Transverse colon (tissue), 4 donors: ENCODE results near the gene AP1M1. TPM values are rescaled to one million over a fixed set of nuclear protein-coding genes. Genes with fewer than 3 reads are reported as not detected.
"Not testable (repeated sequence)": the region's sequence is repeated elsewhere in the genome, so short reads cannot be mapped to it uniquely, and the experiment has no call there.

Experiments used
- DNase-seq: peaks from one replicate; pipeline ENCODE4 v3.0.0-alpha.2; 2019
- H3K27ac ChIP-seq, 4 donors: fragments of 200-600 bp; sonication (generic); 2 replicates each; pipeline ENCODE4 v1.5.1; 2016 to 2018; ENCODE audit warnings: inconsistent platforms in 4 of 4
- H3K27me3 ChIP-seq: fragments of 200-600 bp; sonication (generic); 2 replicates; pipeline ENCODE4 v1.5.1; 2017; ENCODE audit warnings: inconsistent platforms
- H3K36me3 ChIP-seq, 4 donors: fragments of 200-600 bp; sonication (generic); 2 replicates each; pipeline ENCODE4 v1.5.1; 2017 to 2019; ENCODE audit warnings: inconsistent platforms in 4 of 4
- H3K4me1 ChIP-seq, 4 donors: fragments of 200-600 bp; sonication (generic); 2 replicates each; pipeline ENCODE4 v1.5.1; 2017 to 2020; ENCODE audit warnings: inconsistent platforms in 4 of 4
- H3K4me3 ChIP-seq, 4 donors: fragments of 200-600 bp; sonication (generic); 1 replicate in 1 of 4; 2 replicates in 3 of 4; pipeline versions ENCODE4 v1.5.1 to v1.6.1; 2017 to 2019; ENCODE audit warnings: inconsistent platforms in 4 of 4
- H3K9me3 ChIP-seq, 2 donors: fragments of 200-600 bp; sonication (generic); 2 replicates each; pipeline ENCODE4 v1.5.1; 2017 to 2019; ENCODE audit warnings: inconsistent platforms in 2 of 2
- EP300 ChIP-seq: sonication (generic); formaldehyde crosslinking; IDR thresholded peaks from one replicate; pipeline ENCODE4 v1.6.1; 2017; ENCODE audit warnings: antibody characterized with exemption, low read depth
- POLR2A ChIP-seq: fragments of 450-650 bp; IDR thresholded peaks from one replicate; pipeline ENCODE4 v1.6.1; 2016; ENCODE audit warnings: antibody characterized with exemption, mild to moderate bottlenecking, moderate library complexity
- POLR2AphosphoS5 ChIP-seq, 3 donors: sonication (generic); formaldehyde crosslinking; IDR thresholded peaks; one replicate each; pipeline ENCODE4 v1.6.1; 2016; ENCODE audit warnings: antibody characterized with exemption in 3 of 3
- WGBS, 2 donors: methylation state at CpG; one replicate each; pipeline ENCODE4 v1.1.5; 2018; ENCODE audit warnings: low coverage in 1 of 2; 5-methylcytosine and 5-hydroxymethylcytosine counted together
- in situ Hi-C, 4 donors: fragments of 200-750 bp; cut with MboI; loops; one replicate each; pipeline versions ENCODE4 v1.15.0 to v1.15.1; 2017; ENCODE audit warnings: low sequenced_read_pairs in 3 of 4, low pct_ligation_motif_present in 1 of 4, low pct_unique_long_range_greater_than_20kb in 1 of 4
- intact Hi-C: fragments of 100-400 bp; cut with DNase I; formaldehyde crosslinking; loops from one replicate; pipeline ENCODE4 v1.15.1; 2023; ENCODE audit warnings: low total_unique reads
- total RNA-seq, 4 donors: library from RNA; depleted of rRNA; stranded (reverse); fragments of >200 nt; gene quantifications; one replicate each; pipeline ENCODE4 v1.1.0, GENCODE V29; 2016
- TF ChIP-seq, protein P1 (sequence below), 5 experiments: fragments of 200-600 bp in 3 of 5; fragments of 450-650 bp in 2 of 5; sonication (generic) in 3 of 5; IDR thresholded peaks; 1 replicate in 2 of 5; 2 replicates in 3 of 5; pipeline ENCODE4 v1.5.1; 2016 to 2017; ENCODE audit warnings: antibody characterized with exemption in 5 of 5, inconsistent platforms in 3 of 5, mild to moderate bottlenecking in 2 of 5, moderate library complexity in 1 of 5

AP1M1 gene
- total RNA-seq, 4 donors from 2014 or later: 15.1 to 41.8 (median 35.0) TPM

DNA sequence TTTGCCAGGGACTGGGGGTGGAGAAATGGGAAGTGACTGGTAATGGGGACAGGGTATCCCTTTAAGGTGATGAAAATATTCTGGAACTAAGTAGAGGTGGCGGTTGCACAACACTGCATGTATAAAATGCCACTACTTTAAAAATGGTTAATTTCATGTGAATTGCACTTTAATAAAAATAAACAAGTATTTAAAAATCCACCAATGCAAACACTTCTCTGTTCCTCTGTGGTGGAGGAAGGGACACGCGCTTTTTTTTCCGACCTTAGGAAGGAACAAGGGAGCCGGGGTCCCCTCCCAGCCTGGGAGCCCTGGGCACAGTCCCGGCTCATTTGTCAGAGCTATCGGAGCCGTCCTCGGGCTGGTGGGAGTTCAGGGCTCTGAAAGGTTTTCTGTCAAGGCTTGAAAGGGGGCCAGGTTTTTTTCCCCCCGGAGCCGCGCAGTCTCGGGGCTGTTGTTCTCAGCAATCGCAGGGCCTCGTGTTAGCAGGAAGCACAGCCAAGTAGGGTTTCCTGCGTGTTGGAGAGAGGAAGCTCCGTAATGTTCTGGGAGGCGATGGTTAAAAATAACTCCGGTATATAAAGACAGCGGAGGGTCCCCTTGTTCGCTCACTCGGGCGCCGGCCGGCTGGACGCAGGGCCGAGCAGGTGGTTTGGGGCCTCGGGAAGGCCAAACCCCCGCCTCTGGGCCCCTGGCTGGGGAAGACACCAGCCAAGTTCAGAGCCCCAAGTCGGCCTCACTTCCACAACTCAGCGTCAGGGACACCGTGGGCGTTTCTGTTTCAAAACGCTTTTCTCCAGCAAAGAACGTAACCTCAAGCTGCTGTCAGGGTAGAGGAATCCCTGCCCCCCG lies 85.7 kb downstream of the AP1M1 start:
- H3K4me3 ChIP-seq: peak overlapping the region in 2 of 4 donors; percentile 11 to 24
- intact Hi-C loops: loop anchor here (5.0 kb wide), 1 partner anchor 44 kb away; no protein-coding TSS in a partner anchor

DNA sequence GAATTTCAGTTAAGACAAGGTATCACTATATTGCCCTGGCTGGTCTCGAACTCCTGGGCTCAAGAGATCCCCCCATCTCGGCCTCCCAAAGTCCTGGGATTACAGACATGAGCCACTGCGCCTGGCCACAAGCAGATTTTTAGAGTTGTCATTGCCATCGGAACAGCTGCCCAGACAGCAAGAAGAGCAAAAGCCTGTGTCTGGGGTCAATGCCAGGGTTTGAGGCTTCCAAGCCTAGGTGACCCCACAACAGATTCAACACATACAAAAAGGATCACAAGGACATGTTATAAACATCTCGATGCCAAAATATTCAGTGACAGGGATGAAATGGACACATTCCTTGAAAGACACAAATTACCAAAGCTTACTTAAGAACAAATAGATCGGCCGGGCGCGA lies 86.8 kb downstream of the AP1M1 start:
- intact Hi-C loops: loop anchor here (5.0 kb wide), 1 partner anchor 43 kb away; no protein-coding TSS in a partner anchor
- 83 to 100% methylated on average over 2 to 9 of the region's 9 CpGs for WGBS, 2 donors

More for the DNA sequence above, 85.7 kb downstream of the AP1M1 start:
- Histone ChIP-seq H3K4me1 (peaks cover 0 to 42% (median 17%) of the 10 kb centered on the region in 4 donors), H3K27me3 (peaks cover 22% of the 10 kb centered on the region), H3K27ac (peak overlapping the region; percentile 79 to 89 (median 88)), H3K36me3 (no peaks in the 10 kb centered on the region), H3K9me3 (no peaks in the 10 kb centered on the region)
- in situ Hi-C loops: no loop called here
- TF ChIP-seq EP300 (peak; percentile 69), POLR2AphosphoS5 (IDR thresholded peaks at IDR 0.05) (peak; percentile 71 to 86 (median 81)), POLR2A (peak; percentile 70)
- TF ChIP-seq, protein P1, sequence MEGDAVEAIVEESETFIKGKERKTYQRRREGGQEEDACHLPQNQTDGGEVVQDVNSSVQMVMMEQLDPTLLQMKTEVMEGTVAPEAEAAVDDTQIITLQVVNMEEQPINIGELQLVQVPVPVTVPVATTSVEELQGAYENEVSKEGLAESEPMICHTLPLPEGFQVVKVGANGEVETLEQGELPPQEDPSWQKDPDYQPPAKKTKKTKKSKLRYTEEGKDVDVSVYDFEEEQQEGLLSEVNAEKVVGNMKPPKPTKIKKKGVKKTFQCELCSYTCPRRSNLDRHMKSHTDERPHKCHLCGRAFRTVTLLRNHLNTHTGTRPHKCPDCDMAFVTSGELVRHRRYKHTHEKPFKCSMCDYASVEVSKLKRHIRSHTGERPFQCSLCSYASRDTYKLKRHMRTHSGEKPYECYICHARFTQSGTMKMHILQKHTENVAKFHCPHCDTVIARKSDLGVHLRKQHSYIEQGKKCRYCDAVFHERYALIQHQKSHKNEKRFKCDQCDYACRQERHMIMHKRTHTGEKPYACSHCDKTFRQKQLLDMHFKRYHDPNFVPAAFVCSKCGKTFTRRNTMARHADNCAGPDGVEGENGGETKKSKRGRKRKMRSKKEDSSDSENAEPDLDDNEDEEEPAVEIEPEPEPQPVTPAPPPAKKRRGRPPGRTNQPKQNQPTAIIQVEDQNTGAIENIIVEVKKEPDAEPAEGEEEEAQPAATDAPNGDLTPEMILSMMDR (IDR thresholded peaks at IDR 0.05): no peak
- 48 to 65% methylated on average over 3 to 36 of the region's 36 CpGs for WGBS, 2 donors
- peak; percentile 60 for DNase-seq

DNA sequence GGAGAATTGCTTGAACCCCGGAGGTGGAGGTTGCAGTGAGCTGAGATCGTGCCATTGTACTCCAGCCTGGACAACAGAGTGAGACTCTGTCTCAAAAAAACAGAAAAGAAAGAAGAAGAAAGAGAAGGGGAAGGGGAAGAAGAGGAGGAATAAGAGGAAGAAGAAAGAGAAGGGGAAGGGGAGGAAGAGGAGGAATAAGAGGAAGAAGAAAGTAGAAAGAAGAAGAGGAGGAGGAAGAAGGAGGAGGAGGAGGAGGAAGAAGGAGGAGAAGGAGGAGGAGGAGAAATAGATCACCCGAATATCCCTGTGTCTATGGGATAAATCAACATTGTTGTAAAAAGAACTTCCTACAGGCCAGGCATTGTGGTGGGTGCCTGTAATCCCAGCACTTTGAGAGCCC lies 87.4 kb downstream of the AP1M1 start:
- in situ Hi-C loops, H3K36me3 ChIP-seq, H3K9me3 ChIP-seq, DNase-seq, H3K4me3 ChIP-seq: not testable (repeated sequence)
- WGBS, 2 donors: 68 to 100% methylated on average over 1 to 3 of the region's 3 CpGs
- Histone ChIP-seq H3K27ac (peak overlapping the region; percentile 79 to 89 (median 88)), H3K4me1 (peaks cover 0 to 33% (median 12%) of the 10 kb centered on the region in 4 donors), H3K27me3 (peaks cover 22% of the 10 kb centered on the region)
- intact Hi-C loops: loop anchor here (5.0 kb wide), 1 partner anchor 208 kb away; the partner anchor contains the start of gene TPM4

More for the DNA sequence above, 86.8 kb downstream of the AP1M1 start:
- Histone ChIP-seq H3K36me3 (no peaks in the 10 kb centered on the region), H3K9me3 (no peaks in the 10 kb centered on the region), H3K4me1 (peaks cover 0 to 36% (median 14%) of the 10 kb centered on the region in 4 donors), H3K27me3 (peaks cover 22% of the 10 kb centered on the region), H3K4me3 (no peak overlapping the region), H3K27ac (peak overlapping the region; percentile 79 to 89 (median 88))
- TF ChIP-seq EP300: no peak
- no peak for TF ChIP-seq POLR2A
- TF ChIP-seq, protein P1 (IDR thresholded peaks at IDR 0.05): no peak
- TF ChIP-seq POLR2AphosphoS5 (IDR thresholded peaks at IDR 0.05): no peak
- no peak for DNase-seq
- in situ Hi-C loops: no loop called here

GRCh38 chr19:16285769-16286498 lies 88.2 kb downstream of the AP1M1 start:
- Histone ChIP-seq H3K4me3 (no peak overlapping the region), H3K27ac (peak overlapping the region; percentile 79 to 89 (median 88)), H3K9me3 (no peaks in the 10 kb centered on the region), H3K27me3 (peaks cover 22% of the 10 kb centered on the region), H3K36me3 (no peaks in the 10 kb centered on the region), H3K4me1 (peaks cover 0 to 33% (median 12%) of the 10 kb centered on the region in 4 donors)
- 22 to 35% methylated on average over 3 to 22 of the region's 22 CpGs for WGBS, 2 donors
- TF ChIP-seq, protein P1 (IDR thresholded peaks at IDR 0.05): no peak
- TF ChIP-seq EP300 (no peak), POLR2A (no peak), POLR2AphosphoS5 (IDR thresholded peaks at IDR 0.05) (no peak)
- DNase-seq: no peak
- in situ Hi-C loops (no loop called here), intact Hi-C loops (loop anchor here (5.0 kb wide), 1 partner anchor 209 kb away; the partner anchor contains the start of gene TPM4)
